Natural killer cell (primary cell): ENCODE data around the gene APLNR. TPM values are rescaled to one million over a fixed set of nuclear protein-coding genes. Genes with fewer than 3 reads are reported as not detected.

Source experiments
- ATAC-seq, 3 donors: fragments of 150-1000 bp in 2 of 3; fragments of 200-7000 bp in 1 of 3; cut with Tn5 transposase; 1 replicate in 1 of 3; 2 replicates in 2 of 3; pipeline ENCODE4 v1.10.0; 2021; ENCODE audit warnings: mild to moderate bottlenecking in 2 of 3, moderate library complexity in 2 of 3
- DNase-seq, 2 donors: peaks; one replicate each; pipeline versions ENCODE4 v3.0.0 to v3.0.0-alpha.2; 2013 to 2021; ENCODE audit warnings: mixed read lengths in 1 of 2
- H3K27ac ChIP-seq: one replicate; pipeline ENCODE4 v1.5.1; 2013; ENCODE audit warnings: mild to moderate bottlenecking, low read length
- H3K27me3 ChIP-seq: one replicate; pipeline ENCODE4 v1.6.1; 2013; ENCODE audit warnings: low read length; ENCODE audit not compliant: control insufficient read depth, insufficient read depth
- H3K36me3 ChIP-seq: one replicate; pipeline ENCODE4 v1.6.1; 2013; ENCODE audit warnings: low read length; ENCODE audit not compliant: control insufficient read depth, insufficient read depth
- H3K4me1 ChIP-seq: one replicate; pipeline ENCODE4 v1.6.1; 2013; ENCODE audit warnings: low read length; ENCODE audit not compliant: control insufficient read depth, insufficient read depth
- H3K4me3 ChIP-seq: one replicate; pipeline ENCODE4 v1.5.1; 2013; ENCODE audit warnings: low read length
- H3K9me3 ChIP-seq: one replicate; pipeline ENCODE4 v1.6.1; 2013; ENCODE audit warnings: low read length; ENCODE audit not compliant: control insufficient read depth, insufficient read depth
- H3K27ac Mint-ChIP-seq, 2 donors: one replicate each; pipeline ENCODE4 v1.8.0; 2022; ENCODE audit warnings: mild to moderate bottlenecking in 2 of 2, mixed read lengths in 2 of 2, moderate library complexity in 1 of 2
- H3K27me3 Mint-ChIP-seq, 2 donors: one replicate each; pipeline ENCODE4 v1.8.0; 2022; ENCODE audit warnings: low read depth in 2 of 2, mixed read lengths in 2 of 2
- H3K36me3 Mint-ChIP-seq: one replicate; pipeline ENCODE4 v1.8.0; 2022; ENCODE audit warnings: mixed read lengths
- H3K4me1 Mint-ChIP-seq, 2 donors: one replicate each; pipeline ENCODE4 v1.8.0; 2022; ENCODE audit warnings: mixed read lengths in 2 of 2
- H3K4me3 Mint-ChIP-seq: one replicate; pipeline ENCODE4 v1.8.0; 2022; ENCODE audit warnings: mild to moderate bottlenecking, moderate library complexity, mixed read lengths
- H3K9me3 Mint-ChIP-seq, 2 donors: one replicate each; pipeline ENCODE4 v1.8.0; 2022; ENCODE audit warnings: mixed read lengths in 2 of 2
- WGBS: methylation state at CpG from one replicate; pipeline ENCODE4 v1.1.7; 2013; ENCODE audit warnings: missing lambda C conversion rate; ENCODE audit not compliant: insufficient coverage; 5-methylcytosine and 5-hydroxymethylcytosine counted together
- intact Hi-C: fragments of 100-400 bp; cut with micrococcal nuclease; formaldehyde crosslinking; loops from one replicate; pipeline ENCODE4 v1.14.2; 2022
- total RNA-seq, 4 donors: library from RNA; stranded (reverse); fragments of 120-200 nt in 1 of 4; gene quantifications; one replicate each; pipeline versions ENCODE4 v1.2.3 to v1.2.4, GENCODE V29; 2013 to 2022
- TF ChIP-seq, protein P1 (sequence below): fragments of 200-600 bp; IDR thresholded peaks from one replicate; pipeline ENCODE4 v1.8.0; 2022; ENCODE audit warnings: antibody characterized with exemption

Gene APLNR
- total RNA-seq, 3 donors from 2014 or later (not counting 1 experiment from before 2014, with no cell fraction given) = 0.07 TPM; not detected in 2

DNA sequence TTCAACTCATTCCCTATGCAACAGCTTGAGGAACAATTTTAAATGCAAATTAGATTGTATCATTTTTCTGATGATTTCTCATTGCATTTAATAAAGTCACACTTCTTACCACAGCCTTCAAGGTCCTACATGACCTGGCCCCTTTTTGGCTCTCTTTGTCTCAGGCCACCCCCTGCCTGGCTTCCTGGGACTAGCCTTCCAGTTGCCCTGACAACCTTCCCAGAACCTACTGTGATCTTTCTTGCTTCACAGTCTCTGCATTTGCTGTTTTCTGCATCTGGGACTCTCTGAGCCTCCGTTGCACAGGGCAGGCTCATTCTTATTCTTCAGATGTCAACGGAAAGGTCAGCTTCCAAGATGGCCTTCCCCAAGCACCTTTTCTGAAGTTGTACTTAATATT is 12.9 kb downstream of the APLNR start:
- Histone ChIP-seq H3K4me3 (no peak overlapping the region), H3K36me3 (no peaks in the 10 kb centered on the region), H3K9me3 (no peaks in the 10 kb centered on the region), H3K4me1 (no peaks in the 10 kb centered on the region), H3K27ac (no peak overlapping the region), H3K27me3 (no peaks in the 10 kb centered on the region)
- no peak overlapping the region for H3K27ac Mint-ChIP-seq
- ATAC-seq = no peak
- H3K9me3 Mint-ChIP-seq = no peaks in the 10 kb centered on the region
- no peaks in the 10 kb centered on the region for H3K4me1 Mint-ChIP-seq
- DNase-seq = no peak
- intact Hi-C loops = no loop called here
- H3K4me3 Mint-ChIP-seq = no peak overlapping the region
- TF ChIP-seq, protein P1, sequence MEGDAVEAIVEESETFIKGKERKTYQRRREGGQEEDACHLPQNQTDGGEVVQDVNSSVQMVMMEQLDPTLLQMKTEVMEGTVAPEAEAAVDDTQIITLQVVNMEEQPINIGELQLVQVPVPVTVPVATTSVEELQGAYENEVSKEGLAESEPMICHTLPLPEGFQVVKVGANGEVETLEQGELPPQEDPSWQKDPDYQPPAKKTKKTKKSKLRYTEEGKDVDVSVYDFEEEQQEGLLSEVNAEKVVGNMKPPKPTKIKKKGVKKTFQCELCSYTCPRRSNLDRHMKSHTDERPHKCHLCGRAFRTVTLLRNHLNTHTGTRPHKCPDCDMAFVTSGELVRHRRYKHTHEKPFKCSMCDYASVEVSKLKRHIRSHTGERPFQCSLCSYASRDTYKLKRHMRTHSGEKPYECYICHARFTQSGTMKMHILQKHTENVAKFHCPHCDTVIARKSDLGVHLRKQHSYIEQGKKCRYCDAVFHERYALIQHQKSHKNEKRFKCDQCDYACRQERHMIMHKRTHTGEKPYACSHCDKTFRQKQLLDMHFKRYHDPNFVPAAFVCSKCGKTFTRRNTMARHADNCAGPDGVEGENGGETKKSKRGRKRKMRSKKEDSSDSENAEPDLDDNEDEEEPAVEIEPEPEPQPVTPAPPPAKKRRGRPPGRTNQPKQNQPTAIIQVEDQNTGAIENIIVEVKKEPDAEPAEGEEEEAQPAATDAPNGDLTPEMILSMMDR = no peak
- 84% methylated on average over 2 of the region's 2 CpGs for WGBS
- no peaks in the 10 kb centered on the region for H3K36me3 Mint-ChIP-seq
- H3K27me3 Mint-ChIP-seq = peaks cover 2 to 8% of the 10 kb centered on the region in 2 donors

DNA sequence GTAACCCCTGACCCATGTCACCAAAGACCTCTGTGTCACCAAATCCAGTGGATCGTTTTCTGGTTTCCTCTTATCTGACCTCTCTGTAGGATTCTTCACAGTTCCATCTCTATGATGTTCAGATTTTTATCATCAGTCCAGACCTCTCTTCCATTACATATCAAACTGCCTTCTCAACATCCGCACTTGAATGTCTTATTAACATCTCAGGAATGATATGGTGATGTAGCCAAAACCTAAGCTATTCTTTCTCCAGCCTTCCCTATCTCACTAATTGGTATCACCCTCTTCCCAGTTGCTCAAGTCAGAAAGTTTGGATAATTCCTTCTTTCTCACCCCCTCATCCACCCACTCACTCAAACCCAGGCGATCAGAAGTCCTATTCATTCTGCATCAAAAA is 13.4 kb downstream of the APLNR start:
- no peaks in the 10 kb centered on the region for H3K36me3 Mint-ChIP-seq
- intact Hi-C loops = no loop called here
- no peaks in the 10 kb centered on the region for H3K4me1 ChIP-seq
- H3K9me3 ChIP-seq = no peaks in the 10 kb centered on the region
- ATAC-seq (no peak), DNase-seq (no peak)
- TF ChIP-seq, protein P1 = no peak
- no peaks in the 10 kb centered on the region for H3K9me3 Mint-ChIP-seq
- H3K36me3 ChIP-seq = no peaks in the 10 kb centered on the region
- H3K4me3 Mint-ChIP-seq = no peak overlapping the region
- no peak overlapping the region for H3K4me3 ChIP-seq
- H3K4me1 Mint-ChIP-seq = no peaks in the 10 kb centered on the region
- H3K27ac ChIP-seq = no peak overlapping the region
- H3K27me3 Mint-ChIP-seq = peaks cover 2 to 8% of the 10 kb centered on the region in 2 donors
- no peaks in the 10 kb centered on the region for H3K27me3 ChIP-seq
- WGBS = 81% methylated on average over 3 of the region's 3 CpGs
- no peak overlapping the region for H3K27ac Mint-ChIP-seq

DNA sequence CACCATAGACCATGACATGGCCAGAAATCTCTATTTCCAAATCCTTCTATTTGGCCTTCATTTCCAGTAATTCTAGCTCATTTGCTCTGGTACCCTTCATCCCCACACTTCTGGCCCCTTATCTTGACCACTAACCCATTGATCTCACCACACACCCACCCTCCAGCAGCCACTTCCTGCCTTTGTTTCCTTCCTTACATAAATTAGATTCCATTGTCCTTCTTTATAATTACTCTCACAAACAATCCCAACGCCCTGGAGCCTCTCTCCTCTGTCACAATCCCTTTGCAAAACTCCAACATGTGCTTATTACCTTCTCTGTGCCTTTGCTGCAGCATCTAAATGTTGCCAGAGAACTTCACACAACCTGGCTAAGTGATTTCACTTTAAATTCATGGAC is 14.8 kb downstream of the APLNR start:
- Mint-ChIP-seq H3K27me3 (peaks cover 0 to 2% of the 10 kb centered on the region in 2 donors), H3K4me1 (no peaks in the 10 kb centered on the region), H3K27ac (no peak overlapping the region), H3K4me3 (no peak overlapping the region), H3K9me3 (no peaks in the 10 kb centered on the region), H3K36me3 (no peaks in the 10 kb centered on the region)
- DNase-seq (no peak), ATAC-seq (no peak)
- intact Hi-C loops = no loop called here
- 3% methylated on average over 1 of the region's 1 CpG for WGBS
- TF ChIP-seq, protein P1 = no peak
- Histone ChIP-seq H3K36me3 (no peaks in the 10 kb centered on the region), H3K27ac (no peak overlapping the region), H3K9me3 (no peaks in the 10 kb centered on the region), H3K4me3 (no peak overlapping the region), H3K4me1 (no peaks in the 10 kb centered on the region), H3K27me3 (no peaks in the 10 kb centered on the region)

DNA sequence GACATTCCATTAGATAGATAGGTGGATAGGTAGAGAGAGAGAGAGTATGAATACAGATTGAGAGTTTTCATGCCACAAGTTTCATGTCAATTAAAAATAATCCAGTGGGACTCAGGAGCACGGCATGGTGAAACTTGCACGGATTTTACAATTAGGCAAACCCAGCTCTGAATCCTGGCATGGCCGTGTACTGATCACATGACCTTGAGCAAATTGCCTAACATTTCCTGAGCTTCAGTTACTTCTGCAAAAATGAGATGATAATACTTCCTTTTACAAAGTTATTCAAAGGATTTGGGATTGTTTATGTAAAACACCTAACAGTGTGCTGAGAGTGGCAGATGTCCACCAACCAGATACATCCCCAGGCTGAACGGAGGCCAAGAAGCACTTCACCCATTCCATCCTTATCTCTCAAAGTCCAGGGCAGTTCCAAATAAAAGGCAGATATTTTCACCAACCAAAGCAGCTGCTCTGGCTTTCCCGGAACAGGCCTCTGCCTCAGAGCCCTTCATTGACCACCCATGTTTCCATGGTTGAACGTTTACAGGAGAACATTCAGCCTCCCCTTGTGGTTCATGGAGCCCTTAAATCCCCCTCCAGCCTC is 17.9 kb downstream of the APLNR start:
- 42% methylated on average over 6 of the region's 6 CpGs for WGBS
- Mint-ChIP-seq H3K36me3 (no peaks in the 10 kb centered on the region), H3K27ac (no peak overlapping the region), H3K4me1 (no peaks in the 10 kb centered on the region), H3K27me3 (peaks cover 2 to 6% of the 10 kb centered on the region in 2 donors), H3K9me3 (no peaks in the 10 kb centered on the region), H3K4me3 (no peak overlapping the region)
- Histone ChIP-seq H3K9me3 (no peaks in the 10 kb centered on the region), H3K36me3 (no peaks in the 10 kb centered on the region), H3K4me3 (no peak overlapping the region), H3K27ac (no peak overlapping the region), H3K4me1 (no peaks in the 10 kb centered on the region), H3K27me3 (no peaks in the 10 kb centered on the region)
- no peak for DNase-seq
- TF ChIP-seq, protein P1 = no peak
- ATAC-seq = no peak
- intact Hi-C loops = no loop called here
